Colonic mucosa (tissue), 4 donors: ENCODE measurements around the gene SLCO3A1. TPM values are rescaled to one million over a fixed set of nuclear protein-coding genes. Genes with fewer than 3 reads are reported as not detected.

Source experiments
- DNase-seq: peaks from one replicate; pipeline ENCODE4 v3.0.0-alpha.2; 2020
- H3K27ac ChIP-seq: fragments of 200-600 bp; one replicate; pipeline ENCODE4 v1.8.0; 2021
- H3K27me3 ChIP-seq: fragments of 200-600 bp; one replicate; pipeline ENCODE4 v1.8.0; 2021
- H3K36me3 ChIP-seq: fragments of 200-600 bp; one replicate; pipeline ENCODE4 v1.8.0; 2021
- H3K4me1 ChIP-seq: fragments of 200-600 bp; one replicate; pipeline ENCODE4 v1.8.0; 2021; ENCODE audit warnings: mild to moderate bottlenecking
- H3K4me3 ChIP-seq: fragments of 200-600 bp; one replicate; pipeline ENCODE4 v1.8.0; 2021
- H3K9ac ChIP-seq, 2 donors: one replicate each; pipeline ENCODE4 v1.7.0; 2013; ENCODE audit warnings: control low read depth in 2 of 2, low read depth in 2 of 2, low read length in 2 of 2
- H3K9me3 ChIP-seq: fragments of 200-600 bp; one replicate; pipeline ENCODE4 v1.8.0; 2021
- intact Hi-C: fragments of 100-400 bp; cut with DNase I; formaldehyde crosslinking; loops from one replicate; pipeline ENCODE4 v1.14.1; 2022
- total RNA-seq, 2 donors: library from RNA; stranded (reverse); fragmentation: NEBNext Ultra II Directional in 1 of 2; extraction: Animal tissue kit (Norgen Biotek cat#: 25700) in 1 of 2; gene quantifications; one replicate each; pipeline ENCODE4 v1.2.1, GENCODE V29; 2021
- TF ChIP-seq, protein P1 (sequence below): fragments of 200-600 bp; IDR thresholded peaks from one replicate; pipeline ENCODE4 v1.8.0; 2022; ENCODE audit warnings: antibody characterized with exemption, mild to moderate bottlenecking
- donor health status: healthy.
- donor health status: DM: no; HTN: no; CAD: no.
- donor health status: DM: no; HTN: no; CAD: no.

SLCO3A1 gene
- total RNA-seq, 2 donors from 2014 or later: 11.4 to 24.6 TPM

DNA sequence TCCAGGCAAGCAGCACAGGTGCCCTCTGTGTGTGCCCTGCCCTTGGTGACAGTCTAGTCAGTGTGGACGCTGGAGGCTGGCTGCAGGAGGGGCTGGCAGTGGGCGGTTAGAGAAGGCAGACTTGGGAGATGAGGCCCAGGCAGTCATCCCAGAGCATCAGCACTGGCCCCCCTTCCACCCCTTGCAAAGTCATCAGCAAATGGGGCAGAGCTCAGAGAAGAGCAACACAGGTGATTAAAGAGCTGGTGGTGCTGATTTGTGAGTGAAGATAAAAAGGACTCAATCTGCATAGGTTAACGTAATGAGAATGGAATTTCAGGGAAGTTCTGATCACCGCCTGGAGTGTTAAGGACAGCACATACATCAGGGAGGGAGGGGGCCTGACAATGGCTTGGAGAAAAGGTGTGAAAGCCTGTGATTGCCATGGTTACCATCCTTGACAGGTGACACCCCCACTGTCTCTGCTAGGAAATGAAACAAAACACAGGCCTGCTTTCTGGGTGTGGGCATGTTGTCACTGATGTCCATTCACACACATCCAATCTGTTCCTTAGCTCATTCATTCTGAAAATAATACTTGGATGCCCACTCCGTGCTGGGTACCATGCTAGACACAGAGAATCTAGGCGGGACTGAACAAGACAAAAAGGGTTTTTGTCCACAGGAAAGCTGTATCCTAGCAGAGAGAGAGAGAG, 270.6 kb downstream of the SLCO3A1 start:
- Histone ChIP-seq H3K27me3 (no peaks in the 10 kb centered on the region), H3K27ac (no peak overlapping the region), H3K4me3 (no peak overlapping the region), H3K9me3 (no peaks in the 10 kb centered on the region), H3K4me1 (no peaks in the 10 kb centered on the region), H3K9ac (no peak overlapping the region), H3K36me3 (no peaks in the 10 kb centered on the region)
- no peak for DNase-seq
- intact Hi-C loops: no loop called here
- TF ChIP-seq, protein P1, sequence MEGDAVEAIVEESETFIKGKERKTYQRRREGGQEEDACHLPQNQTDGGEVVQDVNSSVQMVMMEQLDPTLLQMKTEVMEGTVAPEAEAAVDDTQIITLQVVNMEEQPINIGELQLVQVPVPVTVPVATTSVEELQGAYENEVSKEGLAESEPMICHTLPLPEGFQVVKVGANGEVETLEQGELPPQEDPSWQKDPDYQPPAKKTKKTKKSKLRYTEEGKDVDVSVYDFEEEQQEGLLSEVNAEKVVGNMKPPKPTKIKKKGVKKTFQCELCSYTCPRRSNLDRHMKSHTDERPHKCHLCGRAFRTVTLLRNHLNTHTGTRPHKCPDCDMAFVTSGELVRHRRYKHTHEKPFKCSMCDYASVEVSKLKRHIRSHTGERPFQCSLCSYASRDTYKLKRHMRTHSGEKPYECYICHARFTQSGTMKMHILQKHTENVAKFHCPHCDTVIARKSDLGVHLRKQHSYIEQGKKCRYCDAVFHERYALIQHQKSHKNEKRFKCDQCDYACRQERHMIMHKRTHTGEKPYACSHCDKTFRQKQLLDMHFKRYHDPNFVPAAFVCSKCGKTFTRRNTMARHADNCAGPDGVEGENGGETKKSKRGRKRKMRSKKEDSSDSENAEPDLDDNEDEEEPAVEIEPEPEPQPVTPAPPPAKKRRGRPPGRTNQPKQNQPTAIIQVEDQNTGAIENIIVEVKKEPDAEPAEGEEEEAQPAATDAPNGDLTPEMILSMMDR: no peak

DNA sequence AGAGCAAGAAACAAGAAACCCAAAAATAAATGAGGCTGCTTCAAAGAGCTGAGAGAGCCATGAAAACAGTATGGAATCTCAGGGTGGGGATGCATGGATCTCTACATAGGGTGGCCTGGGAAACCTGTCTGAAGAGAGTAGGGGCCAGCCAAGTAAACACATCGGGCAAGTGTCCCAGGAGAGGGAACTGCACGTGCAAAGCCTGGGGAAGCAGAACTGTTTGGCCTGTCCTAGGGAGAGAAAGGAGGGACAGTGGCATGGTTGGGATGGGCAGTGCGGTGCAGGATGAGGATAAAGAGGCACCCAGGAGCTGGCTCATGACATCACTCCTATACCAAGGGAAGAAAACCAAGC, 271.1 kb downstream of the SLCO3A1 start:
- DNase-seq: no peak
- Histone ChIP-seq H3K9me3 (no peaks in the 10 kb centered on the region), H3K27me3 (no peaks in the 10 kb centered on the region), H3K27ac (no peak overlapping the region), H3K4me1 (no peaks in the 10 kb centered on the region), H3K4me3 (no peak overlapping the region), H3K36me3 (no peaks in the 10 kb centered on the region), H3K9ac (no peak overlapping the region)
- intact Hi-C loops: no loop called here
- TF ChIP-seq, protein P1: no peak

DNA sequence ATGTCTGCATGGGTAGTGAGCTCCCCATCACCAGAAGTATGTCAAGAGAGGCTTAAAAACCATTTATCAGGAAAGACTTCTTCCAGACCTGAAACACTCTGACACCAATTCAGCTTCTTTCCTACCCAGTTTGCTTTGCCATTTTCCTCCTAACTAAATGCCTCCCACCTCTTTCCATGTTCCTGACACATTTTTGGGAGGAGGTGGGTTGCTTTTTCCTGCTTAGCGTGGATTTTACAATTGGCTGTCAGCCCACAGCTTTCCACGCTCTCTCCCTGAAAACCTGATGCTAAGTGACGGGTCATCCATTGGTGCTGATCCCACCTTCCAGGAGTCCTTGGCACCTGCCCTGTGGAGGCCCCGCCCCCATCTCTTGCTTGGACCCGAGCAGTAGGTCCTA, 275.3 kb downstream of the SLCO3A1 start:
- H3K9ac ChIP-seq: no peak overlapping the region
- H3K4me3 ChIP-seq: no peak overlapping the region
- H3K36me3 ChIP-seq: no peaks in the 10 kb centered on the region
- TF ChIP-seq, protein P1: no peak
- no peak overlapping the region for H3K27ac ChIP-seq
- intact Hi-C loops: no loop called here
- no peaks in the 10 kb centered on the region for H3K9me3 ChIP-seq
- H3K27me3 ChIP-seq: no peaks in the 10 kb centered on the region
- no peaks in the 10 kb centered on the region for H3K4me1 ChIP-seq
- DNase-seq: no peak

DNA sequence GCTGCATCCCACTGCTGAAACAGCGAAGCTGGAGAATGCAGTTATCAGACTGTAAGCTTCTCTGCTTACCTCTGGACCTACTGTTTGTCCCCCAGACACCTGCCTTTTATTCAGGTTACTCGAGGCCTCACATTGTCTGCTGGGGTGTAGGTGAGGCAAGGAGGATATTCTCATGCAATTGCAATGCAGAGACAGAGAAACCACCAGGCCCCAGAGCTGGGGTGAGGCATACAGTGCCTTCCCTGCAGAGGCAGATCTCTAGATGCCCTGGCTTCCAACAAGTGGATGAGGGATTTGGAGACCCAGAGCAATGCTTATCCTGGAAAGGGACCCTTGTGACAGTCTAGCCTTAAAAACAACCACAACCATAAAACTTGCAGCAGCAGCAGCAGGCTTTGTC, 276.7 kb downstream of the SLCO3A1 start:
- Histone ChIP-seq H3K36me3 (no peaks in the 10 kb centered on the region), H3K9me3 (no peaks in the 10 kb centered on the region), H3K4me1 (no peaks in the 10 kb centered on the region), H3K4me3 (no peak overlapping the region), H3K9ac (no peak overlapping the region), H3K27ac (no peak overlapping the region), H3K27me3 (no peaks in the 10 kb centered on the region)
- no peak for DNase-seq
- TF ChIP-seq, protein P1: no peak
- intact Hi-C loops: no loop called here

DNA sequence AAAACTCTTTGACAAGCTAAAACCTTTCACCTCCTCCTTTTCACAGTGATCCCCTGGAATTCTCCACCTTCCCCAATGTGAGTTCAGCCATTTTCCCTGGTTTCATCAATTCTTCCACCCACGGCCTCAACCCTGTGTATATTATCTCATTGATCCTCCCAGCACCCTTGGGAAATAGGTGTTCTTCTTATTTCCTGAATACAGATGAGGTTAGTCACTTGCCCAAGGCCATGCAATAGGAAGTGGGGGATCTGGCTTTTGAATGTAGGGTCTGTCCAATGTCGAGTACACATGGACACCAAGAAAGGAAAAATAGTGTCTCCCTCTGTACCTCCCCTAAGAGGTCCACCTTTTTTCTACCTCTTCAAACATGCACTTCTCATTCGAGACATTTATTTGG, 277.4 kb downstream of the SLCO3A1 start:
- Histone ChIP-seq H3K4me1 (no peaks in the 10 kb centered on the region), H3K27me3 (no peaks in the 10 kb centered on the region), H3K9ac (no peak overlapping the region), H3K4me3 (no peak overlapping the region), H3K27ac (no peak overlapping the region), H3K36me3 (no peaks in the 10 kb centered on the region), H3K9me3 (no peaks in the 10 kb centered on the region)
- intact Hi-C loops: no loop called here
- TF ChIP-seq, protein P1: no peak
- no peak for DNase-seq
